Transverse colon (tissue), 4 donors: ENCODE results near the gene MIER2. TPM values are rescaled to one million over a fixed set of nuclear protein-coding genes. Genes with fewer than 3 reads are reported as not detected.

Source experiments
- DNase-seq: peaks from one replicate; pipeline ENCODE4 v3.0.0-alpha.2; 2019
- H3K27ac ChIP-seq, 4 donors: fragments of 200-600 bp; sonication (generic); 2 replicates each; pipeline ENCODE4 v1.5.1; 2016 to 2018; ENCODE audit warnings: inconsistent platforms in 4 of 4
- H3K27me3 ChIP-seq: fragments of 200-600 bp; sonication (generic); 2 replicates; pipeline ENCODE4 v1.5.1; 2017; ENCODE audit warnings: inconsistent platforms
- H3K36me3 ChIP-seq, 4 donors: fragments of 200-600 bp; sonication (generic); 2 replicates each; pipeline ENCODE4 v1.5.1; 2017 to 2019; ENCODE audit warnings: inconsistent platforms in 4 of 4
- H3K4me1 ChIP-seq, 4 donors: fragments of 200-600 bp; sonication (generic); 2 replicates each; pipeline ENCODE4 v1.5.1; 2017 to 2020; ENCODE audit warnings: inconsistent platforms in 4 of 4
- H3K4me3 ChIP-seq, 4 donors: fragments of 200-600 bp; sonication (generic); 1 replicate in 1 of 4; 2 replicates in 3 of 4; pipeline versions ENCODE4 v1.5.1 to v1.6.1; 2017 to 2019; ENCODE audit warnings: inconsistent platforms in 4 of 4
- H3K9me3 ChIP-seq, 2 donors: fragments of 200-600 bp; sonication (generic); 2 replicates each; pipeline ENCODE4 v1.5.1; 2017 to 2019; ENCODE audit warnings: inconsistent platforms in 2 of 2
- EP300 ChIP-seq: sonication (generic); formaldehyde crosslinking; IDR thresholded peaks from one replicate; pipeline ENCODE4 v1.6.1; 2017; ENCODE audit warnings: antibody characterized with exemption, low read depth
- POLR2A ChIP-seq: fragments of 450-650 bp; IDR thresholded peaks from one replicate; pipeline ENCODE4 v1.6.1; 2016; ENCODE audit warnings: antibody characterized with exemption, mild to moderate bottlenecking, moderate library complexity
- POLR2AphosphoS5 ChIP-seq, 3 donors: sonication (generic); formaldehyde crosslinking; IDR thresholded peaks; one replicate each; pipeline ENCODE4 v1.6.1; 2016; ENCODE audit warnings: antibody characterized with exemption in 3 of 3
- WGBS, 2 donors: methylation state at CpG; one replicate each; pipeline ENCODE4 v1.1.5; 2018; ENCODE audit warnings: low coverage in 1 of 2; 5-methylcytosine and 5-hydroxymethylcytosine counted together
- in situ Hi-C, 4 donors: fragments of 200-750 bp; cut with MboI; loops; one replicate each; pipeline versions ENCODE4 v1.15.0 to v1.15.1; 2017; ENCODE audit warnings: low sequenced_read_pairs in 3 of 4, low pct_ligation_motif_present in 1 of 4, low pct_unique_long_range_greater_than_20kb in 1 of 4
- intact Hi-C: fragments of 100-400 bp; cut with DNase I; formaldehyde crosslinking; loops from one replicate; pipeline ENCODE4 v1.15.1; 2023; ENCODE audit warnings: low total_unique reads
- total RNA-seq, 4 donors: library from RNA; depleted of rRNA; stranded (reverse); fragments of >200 nt; gene quantifications; one replicate each; pipeline ENCODE4 v1.1.0, GENCODE V29; 2016
- TF ChIP-seq, protein P1 (sequence below), 5 experiments: fragments of 200-600 bp in 3 of 5; fragments of 450-650 bp in 2 of 5; sonication (generic) in 3 of 5; IDR thresholded peaks; 1 replicate in 2 of 5; 2 replicates in 3 of 5; pipeline ENCODE4 v1.5.1; 2016 to 2017; ENCODE audit warnings: antibody characterized with exemption in 5 of 5, inconsistent platforms in 3 of 5, mild to moderate bottlenecking in 2 of 5, moderate library complexity in 1 of 5

Gene MIER2
- total RNA-seq, 4 donors from 2014 or later, result 8.2 to 41.1 (median 16.7) TPM

DNA sequence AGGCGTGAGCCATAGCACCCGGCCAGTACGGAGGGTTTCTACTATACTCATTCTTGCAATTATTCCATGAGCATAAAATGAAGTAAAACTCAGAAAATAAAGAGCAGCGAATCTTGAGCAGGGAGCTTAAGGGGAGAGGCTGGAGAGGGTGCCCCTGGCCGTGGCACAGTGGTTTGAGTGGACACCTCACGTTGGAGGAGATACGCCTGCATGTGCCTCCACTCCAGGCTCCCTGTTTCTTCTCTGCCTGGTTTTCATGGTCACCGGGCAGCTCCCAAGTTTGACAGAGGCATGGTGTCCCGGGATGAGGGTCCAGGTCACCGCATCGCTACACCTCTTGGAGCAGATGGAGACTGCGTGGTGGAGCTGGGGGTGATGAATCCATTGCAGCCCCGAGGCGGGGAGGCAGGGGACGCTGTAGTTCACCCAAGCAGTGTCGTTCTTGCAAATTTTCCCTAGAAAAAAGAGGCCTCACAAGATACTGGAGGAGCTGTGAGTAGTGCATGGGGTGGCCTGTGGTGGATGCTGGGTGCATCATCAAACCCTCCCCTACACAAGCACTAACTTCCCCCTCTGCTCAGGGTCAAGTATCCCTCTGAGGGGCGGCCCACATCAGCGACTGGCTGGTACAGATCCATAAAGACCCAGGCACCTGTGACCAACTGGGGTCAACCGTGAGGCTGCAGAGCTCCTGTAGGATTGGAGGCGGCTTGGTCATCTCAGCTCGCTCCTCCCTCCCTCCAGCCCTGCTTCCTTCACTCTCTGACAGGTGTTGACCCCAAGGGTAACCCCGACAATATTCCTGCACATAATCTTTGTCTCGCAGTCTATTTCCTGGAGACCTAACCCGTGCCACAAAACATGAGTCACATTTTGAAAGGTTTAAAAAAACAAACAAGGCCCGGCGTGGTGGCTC lies 3.6 kb upstream of the MIER2 start:
- H3K36me3 ChIP-seq, result no peaks in the 10 kb centered on the region
- TF ChIP-seq POLR2AphosphoS5 (IDR thresholded peaks at IDR 0.05), result no peak
- TF ChIP-seq, protein P1, sequence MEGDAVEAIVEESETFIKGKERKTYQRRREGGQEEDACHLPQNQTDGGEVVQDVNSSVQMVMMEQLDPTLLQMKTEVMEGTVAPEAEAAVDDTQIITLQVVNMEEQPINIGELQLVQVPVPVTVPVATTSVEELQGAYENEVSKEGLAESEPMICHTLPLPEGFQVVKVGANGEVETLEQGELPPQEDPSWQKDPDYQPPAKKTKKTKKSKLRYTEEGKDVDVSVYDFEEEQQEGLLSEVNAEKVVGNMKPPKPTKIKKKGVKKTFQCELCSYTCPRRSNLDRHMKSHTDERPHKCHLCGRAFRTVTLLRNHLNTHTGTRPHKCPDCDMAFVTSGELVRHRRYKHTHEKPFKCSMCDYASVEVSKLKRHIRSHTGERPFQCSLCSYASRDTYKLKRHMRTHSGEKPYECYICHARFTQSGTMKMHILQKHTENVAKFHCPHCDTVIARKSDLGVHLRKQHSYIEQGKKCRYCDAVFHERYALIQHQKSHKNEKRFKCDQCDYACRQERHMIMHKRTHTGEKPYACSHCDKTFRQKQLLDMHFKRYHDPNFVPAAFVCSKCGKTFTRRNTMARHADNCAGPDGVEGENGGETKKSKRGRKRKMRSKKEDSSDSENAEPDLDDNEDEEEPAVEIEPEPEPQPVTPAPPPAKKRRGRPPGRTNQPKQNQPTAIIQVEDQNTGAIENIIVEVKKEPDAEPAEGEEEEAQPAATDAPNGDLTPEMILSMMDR (IDR thresholded peaks at IDR 0.05), result no peak
- no peak for TF ChIP-seq EP300
- TF ChIP-seq POLR2A, result no peak
- H3K9me3 ChIP-seq, result no peaks in the 10 kb centered on the region
- H3K4me1 ChIP-seq, result peaks cover 2 to 12% (median 9%) of the 10 kb centered on the region in 4 donors
- 62 to 69% methylated on average over 15 to 23 of the region's 26 CpGs for WGBS, 2 donors
- intact Hi-C loops, result no loop called here
- no peak overlapping the region for H3K4me3 ChIP-seq
- in situ Hi-C loops, result no loop called here
- no peak for DNase-seq
- peaks cover 3% of the 10 kb centered on the region for H3K27me3 ChIP-seq
- no peak overlapping the region for H3K27ac ChIP-seq

DNA sequence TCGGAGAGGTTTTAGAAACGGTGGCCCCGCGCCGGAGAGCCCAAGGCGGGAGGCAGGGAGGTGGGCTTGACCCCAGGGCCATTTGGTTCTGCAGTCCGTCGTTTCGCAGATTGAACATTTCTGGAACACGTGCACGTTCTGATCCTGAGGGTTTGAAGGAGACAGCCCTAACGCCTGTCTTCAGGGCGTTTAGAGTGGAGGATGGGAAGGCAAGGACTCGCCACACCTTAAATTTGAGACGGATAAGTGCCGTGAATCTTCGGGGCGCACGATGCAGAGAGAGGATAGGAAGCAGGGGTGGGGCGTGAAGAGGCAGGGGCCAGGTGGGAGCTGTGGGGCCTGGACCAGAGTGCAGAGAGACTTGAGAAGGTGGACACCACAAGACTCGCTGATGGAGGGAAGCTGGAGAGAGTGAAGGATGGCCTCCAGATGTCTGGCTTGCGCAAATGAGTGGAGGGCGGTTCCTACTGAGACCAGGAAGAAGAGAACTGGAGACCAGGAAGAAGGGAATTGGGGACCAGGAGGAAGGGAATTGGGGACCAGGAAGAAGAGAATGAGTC lies 804 bp upstream of the MIER2 start:
- no peaks in the 10 kb centered on the region for H3K36me3 ChIP-seq
- peak overlapping the region in 2 of 4 donors; percentile 92 to 95 for H3K4me3 ChIP-seq
- WGBS, 2 donors, result 82 to 91% methylated on average over 8 to 23 of the region's 23 CpGs
- no peak for TF ChIP-seq POLR2AphosphoS5 (IDR thresholded peaks at IDR 0.05)
- TF ChIP-seq EP300, result no peak
- TF ChIP-seq, protein P1 (IDR thresholded peaks at IDR 0.05), result no peak
- no peak for TF ChIP-seq POLR2A
- H3K4me1 ChIP-seq, result peaks cover 11 to 39% (median 32%) of the 10 kb centered on the region in 4 donors
- DNase-seq, result no peak
- H3K9me3 ChIP-seq, result no peaks in the 10 kb centered on the region
- H3K27ac ChIP-seq, result no peak overlapping the region
- in situ Hi-C loops, result no loop called here
- intact Hi-C loops, result no loop called here
- peaks cover 3% of the 10 kb centered on the region for H3K27me3 ChIP-seq

DNA sequence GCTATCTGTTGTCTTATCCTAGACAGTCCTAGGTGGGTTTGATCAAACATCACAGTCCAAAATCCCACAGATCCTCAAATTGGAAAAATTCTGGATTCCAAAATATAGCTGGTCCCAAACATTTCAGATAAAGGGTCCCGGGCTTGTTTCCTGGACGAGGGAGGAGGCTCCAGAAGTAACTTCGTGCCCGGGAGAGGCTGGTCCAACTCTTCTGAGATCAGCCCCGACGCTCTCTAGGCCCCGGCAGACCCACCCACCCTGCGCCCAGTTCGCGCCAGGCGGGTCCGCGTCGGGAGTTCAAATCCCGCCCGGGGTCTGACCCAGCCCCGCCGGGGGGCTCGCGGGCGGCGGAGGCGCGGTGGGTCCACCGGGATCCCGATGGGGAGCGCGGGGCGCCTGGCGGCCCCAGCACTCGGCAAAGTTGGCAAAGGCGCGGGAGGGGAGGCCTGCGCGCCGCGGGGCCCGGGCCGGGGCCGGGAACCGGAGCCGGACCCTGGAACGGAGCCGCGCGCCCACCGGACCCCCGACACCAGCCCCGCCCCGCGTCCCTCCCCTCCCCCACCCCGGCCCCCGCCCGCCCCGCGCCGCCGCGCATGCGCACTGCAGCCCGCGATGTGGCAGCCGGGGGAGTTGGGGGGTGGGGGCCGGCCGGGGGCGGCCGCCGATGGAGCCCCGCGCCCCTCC lies 513 bp downstream of the MIER2 start:
- 1% methylated on average over 19 of the region's 70 CpGs; no CpG with 5 or more reads in 1 of the 2 donors for WGBS, 2 donors
- in situ Hi-C loops (no loop called here), intact Hi-C loops (no loop called here)
- H3K4me1 ChIP-seq, result peaks cover 11 to 39% (median 32%) of the 10 kb centered on the region in 4 donors
- peaks cover 3% of the 10 kb centered on the region for H3K27me3 ChIP-seq
- H3K4me3 ChIP-seq, result peak overlapping the region; percentile 78 to 95 (median 90)
- peak overlapping the region; percentile 76 to 83 (median 80) for H3K27ac ChIP-seq
- H3K36me3 ChIP-seq, result no peaks in the 10 kb centered on the region
- no peaks in the 10 kb centered on the region for H3K9me3 ChIP-seq
- TF ChIP-seq, protein P1 (IDR thresholded peaks at IDR 0.05), result no peak
- TF ChIP-seq EP300, result no peak
- DNase-seq, result no peak

DNA sequence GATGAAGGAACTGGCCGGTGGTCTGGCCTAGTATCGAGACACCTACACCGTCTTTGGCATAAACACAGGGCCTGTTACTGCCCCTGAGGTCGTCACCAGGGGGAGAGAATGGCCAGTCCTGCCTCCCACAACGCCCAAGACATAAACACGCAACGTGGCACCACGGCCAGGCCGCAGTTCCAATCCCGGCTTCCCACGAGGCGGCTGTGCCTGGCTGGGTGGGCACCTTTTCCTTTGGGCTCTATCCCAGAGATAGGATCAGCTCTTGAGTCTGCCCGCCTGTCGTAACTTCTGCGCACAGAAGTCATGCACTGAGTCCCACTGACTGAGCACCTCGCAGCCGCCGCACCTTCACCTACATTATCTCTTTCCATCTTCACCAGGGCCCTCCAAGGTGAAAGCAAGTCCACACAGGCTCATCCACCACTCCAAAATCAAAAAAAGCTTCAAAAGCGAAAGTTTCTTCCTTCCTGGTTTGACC lies 1.1 kb downstream of the MIER2 start:
- Histone ChIP-seq H3K27me3 (peaks cover 3% of the 10 kb centered on the region), H3K9me3 (no peaks in the 10 kb centered on the region), H3K4me1 (peaks cover 11 to 39% (median 32%) of the 10 kb centered on the region in 4 donors), H3K36me3 (no peaks in the 10 kb centered on the region), H3K27ac (peak overlapping the region; percentile 76 to 83 (median 80)), H3K4me3 (peak overlapping the region; percentile 78 to 95 (median 90))
- intact Hi-C loops (no loop called here), in situ Hi-C loops (no loop called here)
- DNase-seq, result no peak
- 79% methylated on average over 19 of the region's 19 CpGs; no CpG with 5 or more reads in 1 of the 2 donors for WGBS, 2 donors
- TF ChIP-seq EP300, result no peak
- no peak for TF ChIP-seq POLR2A
- TF ChIP-seq, protein P1 (IDR thresholded peaks at IDR 0.05), result no peak
- TF ChIP-seq POLR2AphosphoS5 (IDR thresholded peaks at IDR 0.05), result no peak
